Nephron (organoid): ENCODE measurements around the gene SLC7A8.
"Not testable (repeated sequence)": the region's sequence is repeated elsewhere in the genome, so short reads cannot be mapped to it uniquely, and the experiment has no call there.

Experiments used
- H3K27ac Mint-ChIP-seq, 3 experiments: 2 replicates each; pipeline ENCODE4 v1.8.0; 2020; ENCODE audit warnings: mixed read lengths in 3 of 3, mild to moderate bottlenecking in 2 of 3, moderate library complexity in 1 of 3
- H3K27me3 Mint-ChIP-seq: 2 replicates; pipeline ENCODE4 v1.8.0; 2021; ENCODE audit warnings: low read depth, mild to moderate bottlenecking, moderate library complexity, mixed read lengths
- H3K36me3 Mint-ChIP-seq: 2 replicates; pipeline ENCODE4 v1.8.0; 2020; ENCODE audit warnings: low read depth, mixed read lengths
- H3K4me1 Mint-ChIP-seq: 2 replicates; pipeline ENCODE4 v1.8.0; 2020; ENCODE audit warnings: mixed read lengths
- H3K4me3 Mint-ChIP-seq, 3 experiments: 2 replicates each; pipeline ENCODE4 v1.8.0; 2020; ENCODE audit warnings: mild to moderate bottlenecking in 3 of 3, mixed read lengths in 3 of 3, moderate library complexity in 2 of 3
- H3K9me3 Mint-ChIP-seq: 2 replicates; pipeline ENCODE4 v1.8.0; 2020; ENCODE audit warnings: mixed read lengths
- CTCF ChIP-seq, 3 experiments: fragments of 200-600 bp; sonication (generic); IDR thresholded peaks; one replicate each; pipeline ENCODE4 v1.5.0; 2021; ENCODE audit warnings: antibody characterized with exemption in 3 of 3; ENCODE audit not compliant: unreplicated experiment in 3 of 3

The SLC7A8 gene

DNA sequence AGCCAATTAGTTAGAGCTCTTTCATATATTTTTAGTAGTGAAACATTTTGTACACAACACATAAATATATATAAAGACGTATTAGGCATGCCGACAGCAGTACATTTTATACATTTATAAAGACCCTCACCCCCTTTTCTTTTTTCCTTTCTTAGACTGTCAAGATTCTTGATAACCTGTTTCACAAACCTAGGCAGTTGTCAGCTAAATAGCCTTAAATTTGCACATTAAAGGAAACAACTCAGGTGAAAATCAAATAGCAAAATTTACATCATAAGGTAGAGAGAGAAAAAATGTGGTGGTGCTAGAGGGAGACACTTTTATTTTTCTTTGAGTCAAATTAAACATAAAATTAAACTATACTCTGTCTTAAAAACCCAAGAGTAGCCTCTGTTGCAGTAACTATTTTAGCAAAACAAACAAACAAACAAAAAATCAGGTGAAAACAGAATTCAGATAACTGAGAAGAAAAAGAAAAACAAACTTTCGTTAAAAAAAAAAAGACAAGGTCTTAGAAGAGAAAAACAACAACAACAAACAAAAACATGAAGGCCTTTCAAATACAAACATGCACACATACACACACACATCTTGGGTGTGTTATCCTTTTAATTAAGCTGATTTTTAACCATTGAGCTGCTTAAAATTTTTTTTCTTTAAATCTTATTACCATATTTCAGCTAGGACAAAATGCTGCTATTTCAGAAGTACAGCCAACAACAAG, 23.1 kb upstream of the SLC7A8 start:
- Mint-ChIP-seq H3K9me3 (no peaks in the 10 kb centered on the region), H3K4me1 (no peaks in the 10 kb centered on the region), H3K27ac (no peak overlapping the region), H3K4me3 (no peak overlapping the region), H3K36me3 (no peaks in the 10 kb centered on the region), H3K27me3 (peaks cover 11% of the 10 kb centered on the region)
- TF ChIP-seq CTCF (IDR thresholded peaks at IDR 0.05; ENCODE audit: unreplicated experiment in 3 of 3), result no peak

GRCh38 chr14:23202001-23202400, 18.5 kb upstream of the SLC7A8 start:
- Mint-ChIP-seq H3K4me3 (no peak overlapping the region), H3K27me3 (no peaks in the 10 kb centered on the region), H3K4me1 (no peaks in the 10 kb centered on the region), H3K36me3 (no peaks in the 10 kb centered on the region), H3K27ac (no peak overlapping the region), H3K9me3 (no peaks in the 10 kb centered on the region)
- no peak for TF ChIP-seq CTCF (IDR thresholded peaks at IDR 0.05; ENCODE audit: unreplicated experiment in 3 of 3)

- H3K4me3 Mint-ChIP-seq, H3K36me3 Mint-ChIP-seq, H3K27ac Mint-ChIP-seq, H3K27me3 Mint-ChIP-seq, H3K9me3 Mint-ChIP-seq, H3K4me1 Mint-ChIP-seq: not testable (repeated sequence)
Measured at GRCh38 chr14:23199141-23199540, 15.7 kb upstream of the SLC7A8 start.

GRCh38 chr14:23196487-23196886, 13.0 kb upstream of the SLC7A8 start:
- H3K27ac Mint-ChIP-seq, H3K9me3 Mint-ChIP-seq, H3K27me3 Mint-ChIP-seq, H3K4me3 Mint-ChIP-seq, H3K36me3 Mint-ChIP-seq, H3K4me1 Mint-ChIP-seq: not testable (repeated sequence)

GRCh38 chr14:23195552-23196101, 12.2 kb upstream of the SLC7A8 start:
- Mint-ChIP-seq H3K36me3 (no peaks in the 10 kb centered on the region), H3K27ac (no peak overlapping the region), H3K9me3 (no peaks in the 10 kb centered on the region), H3K4me3 (no peak overlapping the region), H3K4me1 (peaks cover 5% of the 10 kb centered on the region), H3K27me3 (no peaks in the 10 kb centered on the region)
- TF ChIP-seq CTCF (IDR thresholded peaks at IDR 0.05; ENCODE audit: unreplicated experiment in 3 of 3), result no peak

DNA sequence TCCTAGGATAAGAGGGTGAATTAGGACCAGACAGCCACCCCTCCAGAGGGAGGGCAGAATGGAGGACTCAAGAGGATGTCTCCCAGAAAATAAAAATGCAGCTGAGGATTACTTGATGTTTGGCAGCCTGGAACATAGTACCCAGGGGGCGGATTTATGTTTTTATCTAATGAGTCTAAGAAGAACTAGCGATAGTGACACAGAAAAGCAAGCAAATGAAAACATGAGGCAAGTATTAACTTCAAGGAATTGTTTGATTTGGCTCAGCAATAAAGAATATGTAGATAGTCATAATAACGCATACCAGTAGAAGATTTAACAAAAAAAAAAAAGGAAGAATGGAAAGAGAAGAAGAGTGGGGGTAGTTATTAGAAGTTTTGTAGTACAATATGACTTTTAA, 10.0 kb upstream of the SLC7A8 start:
- no peaks in the 10 kb centered on the region for H3K27me3 Mint-ChIP-seq
- no peaks in the 10 kb centered on the region for H3K9me3 Mint-ChIP-seq
- no peak overlapping the region for H3K4me3 Mint-ChIP-seq
- H3K36me3 Mint-ChIP-seq, result no peaks in the 10 kb centered on the region
- peaks cover 5% of the 10 kb centered on the region for H3K4me1 Mint-ChIP-seq
- TF ChIP-seq CTCF (IDR thresholded peaks at IDR 0.05; ENCODE audit: unreplicated experiment in 3 of 3), result no peak
- peak overlapping the region; percentile 43 to 82 (median 68) for H3K27ac Mint-ChIP-seq

DNA sequence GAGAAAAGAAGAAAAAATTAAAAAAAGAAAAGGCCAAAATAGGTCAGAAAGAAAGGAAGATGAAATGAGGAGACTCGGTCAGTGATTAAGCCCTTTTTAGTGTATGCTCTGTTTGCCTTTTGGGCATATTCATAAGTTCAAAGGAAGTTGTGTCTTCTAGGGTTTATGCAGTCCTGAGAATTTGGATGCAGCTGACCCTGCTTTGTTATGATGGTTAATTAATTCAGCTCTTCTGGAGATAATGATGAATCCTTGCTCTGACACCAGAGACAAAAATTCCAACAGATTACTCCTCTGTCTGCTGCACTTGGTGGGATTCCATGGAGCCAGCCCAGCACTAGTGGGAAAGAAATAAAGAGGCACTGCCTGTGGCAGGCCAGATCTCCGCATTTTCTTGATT, 4.5 kb upstream of the SLC7A8 start:
- H3K27me3 Mint-ChIP-seq, result no peaks in the 10 kb centered on the region
- no peaks in the 10 kb centered on the region for H3K36me3 Mint-ChIP-seq
- H3K4me1 Mint-ChIP-seq, result peaks cover 5% of the 10 kb centered on the region
- H3K9me3 Mint-ChIP-seq, result no peaks in the 10 kb centered on the region
- TF ChIP-seq CTCF (IDR thresholded peaks at IDR 0.05; ENCODE audit: unreplicated experiment in 3 of 3), result no peak
- no peak overlapping the region for H3K4me3 Mint-ChIP-seq
- peak overlapping the region in 2 of 3 experiments; percentile 75 to 87 for H3K27ac Mint-ChIP-seq
